HG03521 (cell line): Measurements from ENCODE around the gene LSM7.

ENCODE experiments used
- ATAC-seq: cut with Tn5 transposase; IDR thresholded peaks from one replicate; pipeline ENCODE4 v1.9.1; 2021; ENCODE audit warnings: mild to moderate bottlenecking, moderate library complexity; ENCODE audit not compliant: unreplicated experiment

LSM7 gene

GRCh38 chr19:2338751-2339643 lies 10.6 kb upstream of the LSM7 start:
- no peak for ATAC-seq

GRCh38 chr19:2338055-2338615 lies 9.7 kb upstream of the LSM7 start:
- no peak for ATAC-seq

- no peak for ATAC-seq
These were observed 8.9 kb upstream of the LSM7 start for GRCh38 chr19:2337329-2337707.

- ATAC-seq: no peak
These were observed 8.3 kb upstream of the LSM7 start for GRCh38 chr19:2336528-2337328.

- ATAC-seq: no peak
These were observed 7.5 kb upstream of the LSM7 start for GRCh38 chr19:2335848-2336247.

- ATAC-seq: no peak
These were observed 6.8 kb upstream of the LSM7 start for GRCh38 chr19:2334986-2335846.

- no peak for ATAC-seq
These were observed 6.0 kb upstream of the LSM7 start for GRCh38 chr19:2334426-2334825.

GRCh38 chr19:2333807-2334211 lies 5.4 kb upstream of the LSM7 start:
- no peak for ATAC-seq

- no peak for ATAC-seq
These were observed 4.8 kb upstream of the LSM7 start for GRCh38 chr19:2333027-2333806.

GRCh38 chr19:2332341-2333026 lies 4.1 kb upstream of the LSM7 start:
- ATAC-seq: no peak

- no peak for ATAC-seq
These were observed 3.3 kb upstream of the LSM7 start for GRCh38 chr19:2331601-2332246.

GRCh38 chr19:2330632-2331284 lies 2.4 kb upstream of the LSM7 start:
- no peak for ATAC-seq

- ATAC-seq: no peak
These were observed 1.9 kb upstream of the LSM7 start for GRCh38 chr19:2330255-2330631.

GRCh38 chr19:2329501-2329916 lies 1.1 kb upstream of the LSM7 start:
- no peak for ATAC-seq

- ATAC-seq: no peak
These were observed 728 bp upstream of the LSM7 start for GRCh38 chr19:2329149-2329478.

- no peak for ATAC-seq
These were observed 499 bp downstream of the LSM7 start for GRCh38 chr19:2327773-2328400.

GRCh38 chr19:2326699-2327360 lies 1.6 kb downstream of the LSM7 start:
- no peak for ATAC-seq
